ENCODE measurements around the gene TARS2. TPM values are rescaled to one million over a fixed set of nuclear protein-coding genes. Genes with fewer than 3 reads are reported as not detected.

Gene TARS2
- total RNA-seq, 1 donor from 2014 or later = 20.5 TPM

DNA sequence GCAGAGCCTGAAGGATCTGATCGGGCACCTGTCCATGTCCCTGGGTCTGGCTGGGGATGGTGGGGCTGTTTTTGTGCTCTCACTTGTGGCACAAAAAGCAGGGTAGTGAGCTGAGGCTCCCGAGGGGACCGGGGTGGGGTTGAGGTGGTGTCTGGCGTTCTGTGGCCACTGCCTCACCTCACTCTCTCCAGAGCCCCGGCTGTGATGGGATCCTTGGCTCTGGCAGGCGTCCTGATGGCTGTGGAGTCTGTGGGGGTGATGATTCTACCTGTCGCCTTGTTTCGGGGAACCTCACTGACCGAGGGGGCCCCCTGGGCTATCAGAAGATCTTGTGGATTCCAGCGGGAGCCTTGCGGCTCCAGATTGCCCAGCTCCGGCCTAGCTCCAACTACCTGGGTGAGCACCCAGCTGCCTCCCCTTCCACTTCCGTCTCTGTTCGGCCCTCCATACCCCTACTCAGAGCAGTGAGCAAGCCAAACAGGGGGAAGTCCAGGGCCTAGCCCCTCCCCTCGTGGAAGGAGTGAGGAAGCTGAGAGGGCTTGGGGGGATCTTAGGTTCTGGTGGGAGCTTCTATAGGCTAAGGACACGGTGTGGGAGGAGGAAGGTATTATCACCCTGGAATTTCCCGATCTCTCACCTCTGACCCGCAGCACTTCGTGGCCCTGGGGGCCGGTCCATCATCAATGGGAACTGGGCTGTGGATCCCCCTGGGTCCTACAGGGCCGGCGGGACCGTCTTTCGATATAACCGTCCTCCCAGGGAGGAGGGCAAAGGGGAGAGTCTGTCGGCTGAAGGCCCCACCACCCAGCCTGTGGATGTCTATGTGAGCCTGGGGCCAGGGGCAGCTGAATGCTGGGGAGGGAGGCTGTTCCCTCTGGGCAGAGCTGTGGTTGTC, 69.0 kb downstream of the TARS2 start:
- DNase-seq (ENCODE audit: low read depth) = no peak

DNA sequence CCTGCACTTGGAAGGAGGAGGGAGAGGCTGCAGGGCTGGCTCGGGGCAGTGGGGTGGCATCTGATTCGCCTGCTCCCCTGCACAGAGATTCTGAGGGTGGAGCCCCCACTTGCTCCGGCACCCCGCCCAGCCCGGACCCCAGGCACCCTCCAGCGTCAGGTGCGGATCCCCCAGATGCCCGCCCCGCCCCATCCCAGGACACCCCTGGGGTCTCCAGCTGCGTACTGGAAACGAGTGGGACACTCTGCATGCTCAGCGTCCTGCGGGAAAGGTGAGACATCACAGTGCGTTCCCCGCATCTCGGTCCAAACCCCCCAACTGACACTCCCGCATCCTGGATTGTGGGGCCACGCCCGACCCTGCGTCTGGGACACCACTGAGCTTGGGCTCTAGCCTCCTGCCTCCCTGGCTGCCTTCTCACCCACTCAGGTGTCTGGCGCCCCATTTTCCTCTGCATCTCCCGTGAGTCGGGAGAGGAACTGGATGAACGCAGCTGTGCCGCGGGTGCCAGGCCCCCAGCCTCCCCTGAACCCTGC, 69.9 kb downstream of the TARS2 start:
- no peak for DNase-seq (ENCODE audit: low read depth)

Other genes with a start within 250 kb of the TARS2 start
- not detected in 2 replicates for gene CA14, start 229.6 kb upstream of the TARS2 start, total RNA-seq
- 70.0 and 126 TPM in 2 replicates for gene APH1A, start 218.4 kb upstream of the TARS2 start, total RNA-seq
- 1.9 and 2.1 TPM in 2 replicates for gene C1orf54, start 214.6 kb upstream of the TARS2 start, total RNA-seq
- 2.4 and 3.6 TPM in 2 replicates for gene CIART, start 204.9 kb upstream of the TARS2 start, total RNA-seq
- gene MRPS21, start 193.6 kb upstream of the TARS2 start, total RNA-seq = 50.2 and 67.0 TPM in 2 replicates
- gene PRPF3, start 165.9 kb upstream of the TARS2 start, total RNA-seq = 21.7 and 34.3 TPM in 2 replicates
- 7.8 and 19.4 TPM in 2 replicates for gene RPRD2, start 123.3 kb upstream of the TARS2 start, total RNA-seq
- 0.35 and 0.60 TPM in 2 replicates for gene ECM1, start 20.7 kb downstream of the TARS2 start, total RNA-seq
- gene FALEC, start 28.3 kb downstream of the TARS2 start, total RNA-seq = not detected in 2 replicates
- 1.4 and 7.4 TPM in 2 replicates for gene ADAMTSL4, start 62.0 kb downstream of the TARS2 start, total RNA-seq
- gene MCL1, start 92.2 kb downstream of the TARS2 start, total RNA-seq = 250 and 364 TPM in 2 replicates
- 109 and 232 TPM in 2 replicates for gene ENSA, start 142.2 kb downstream of the TARS2 start, total RNA-seq
- 13.4 and 28.2 TPM in 2 replicates for gene GOLPH3L, start 209.7 kb downstream of the TARS2 start, total RNA-seq
- not detected in 2 replicates for gene HORMAD1, start 233.5 kb downstream of the TARS2 start, total RNA-seq

Data from renal cortical epithelial cell (primary cell).